Measurements from ENCODE around the gene ANKRD52.

GRCh38 chr12:56253091-56253490 is 5.1 kb downstream of the ANKRD52 start:
- TF ChIP-seq EZH2phosphoT487 (IDR thresholded peaks at IDR 0.05; ENCODE audit: borderline replicate concordance) (no peak), CTCF (conservative IDR thresholded peaks at IDR 0.05; ENCODE audit: low read length) (no peak)
